ENCODE data around the gene ICE2. TPM values are rescaled to one million over a fixed set of nuclear protein-coding genes. Genes with fewer than 3 reads are reported as not detected.

Gene ICE2
- polyA plus RNA-seq, 1 donor: 41.1 TPM

GRCh38 chr15:60477916-60478565 lies 901 bp downstream of the ICE2 start:
- H3K4me1 ChIP-seq (ENCODE audit: control insufficient read depth, insufficient read depth, low read length): peaks cover 10% of the 10 kb centered on the region
- WGBS (ENCODE audit: insufficient coverage, low lambda C conversion rate): 0% methylated on average over 2 of the region's 9 CpGs
- peaks cover 14% of the 10 kb centered on the region for H3K36me3 ChIP-seq (ENCODE audit: control insufficient read depth, insufficient read depth, low read length)

DNA sequence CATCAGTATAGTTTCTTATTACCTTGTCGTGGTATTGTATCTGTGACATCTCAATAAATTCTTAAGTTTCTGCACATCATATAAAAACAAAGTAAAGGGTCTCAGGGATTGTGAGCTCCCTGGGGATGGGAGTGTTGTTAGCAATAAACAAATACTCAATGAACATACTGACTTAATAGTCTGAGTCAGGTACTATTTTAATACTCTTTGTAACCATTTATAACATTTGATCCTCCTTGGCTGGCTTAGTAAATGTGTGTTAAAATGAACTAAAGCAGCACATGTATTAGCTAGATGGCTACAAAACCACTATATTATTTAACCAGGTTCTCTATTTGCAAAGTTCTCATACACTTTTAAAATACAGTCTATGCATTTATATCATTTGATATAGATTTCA lies 1.8 kb downstream of the ICE2 start:
- H3K27me3 ChIP-seq (ENCODE audit: control insufficient read depth, insufficient read depth, low read length): no peaks in the 10 kb centered on the region
- no peak overlapping the region for H3K27ac ChIP-seq (ENCODE audit: low read length)
- WGBS (ENCODE audit: insufficient coverage, low lambda C conversion rate): 50% methylated on average over 1 of the region's 1 CpG

More at GRCh38 chr15:60477916-60478565, 901 bp downstream of the ICE2 start:
- H3K4me3 ChIP-seq (ENCODE audit: low read length): peak overlapping the region; percentile 93
- DNase-seq: peak; percentile 13 to 69
- peak overlapping the region; percentile 96 for H3K27ac ChIP-seq (ENCODE audit: low read length)
- no peaks in the 10 kb centered on the region for H3K9me3 ChIP-seq (ENCODE audit: control insufficient read depth, low read depth, low read length)
- H3K27me3 ChIP-seq (ENCODE audit: control insufficient read depth, insufficient read depth, low read length): no peaks in the 10 kb centered on the region

GRCh38 chr15:60476713-60477112 lies 2.2 kb downstream of the ICE2 start:
- DNase-seq: no peak
- H3K4me3 ChIP-seq (ENCODE audit: low read length): no peak overlapping the region
- no peaks in the 10 kb centered on the region for H3K27me3 ChIP-seq (ENCODE audit: control insufficient read depth, insufficient read depth, low read length)
- WGBS (ENCODE audit: insufficient coverage, low lambda C conversion rate): no CpG with 5 or more reads among the region's 3 CpGs
- H3K27ac ChIP-seq (ENCODE audit: low read length): no peak overlapping the region
- H3K36me3 ChIP-seq (ENCODE audit: control insufficient read depth, insufficient read depth, low read length): peaks cover 21% of the 10 kb centered on the region
- no peaks in the 10 kb centered on the region for H3K9me3 ChIP-seq (ENCODE audit: control insufficient read depth, low read depth, low read length)
- H3K4me1 ChIP-seq (ENCODE audit: control insufficient read depth, insufficient read depth, low read length): peaks cover 10% of the 10 kb centered on the region

More for the DNA sequence above, 1.8 kb downstream of the ICE2 start:
- Histone ChIP-seq H3K4me1 (ENCODE audit: control insufficient read depth, insufficient read depth, low read length) (peaks cover 10% of the 10 kb centered on the region), H3K9me3 (ENCODE audit: control insufficient read depth, low read depth, low read length) (no peaks in the 10 kb centered on the region), H3K36me3 (ENCODE audit: control insufficient read depth, insufficient read depth, low read length) (peaks cover 21% of the 10 kb centered on the region), H3K4me3 (ENCODE audit: low read length) (no peak overlapping the region)
- no peak for DNase-seq

DNA sequence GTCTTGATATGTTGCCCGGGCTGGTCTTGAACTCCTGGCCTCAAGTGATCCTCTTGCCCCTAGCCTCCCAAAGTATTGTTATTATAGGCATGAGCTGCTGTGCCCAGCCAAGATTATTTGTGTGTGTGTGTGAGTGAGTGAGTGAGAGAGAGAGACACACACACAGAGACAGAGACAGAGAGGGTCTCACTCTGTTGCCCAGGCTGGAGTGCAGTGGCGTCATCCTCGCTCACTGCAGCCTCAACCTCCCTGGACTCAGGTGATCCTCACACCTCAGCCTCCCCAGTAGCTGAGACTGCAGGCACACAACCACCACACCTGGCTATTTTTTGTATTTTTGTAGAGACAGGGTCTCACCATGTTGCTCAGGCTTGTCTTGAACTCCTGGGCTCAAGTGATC lies 5.8 kb downstream of the ICE2 start:
- Histone ChIP-seq H3K27me3 (ENCODE audit: control insufficient read depth, insufficient read depth, low read length) (no peaks in the 10 kb centered on the region), H3K4me1 (ENCODE audit: control insufficient read depth, insufficient read depth, low read length) (peaks cover 10% of the 10 kb centered on the region), H3K36me3 (ENCODE audit: control insufficient read depth, insufficient read depth, low read length) (peaks cover 32% of the 10 kb centered on the region), H3K9me3 (ENCODE audit: control insufficient read depth, low read depth, low read length) (no peaks in the 10 kb centered on the region), H3K4me3 (ENCODE audit: low read length) (no peak overlapping the region), H3K27ac (ENCODE audit: low read length) (no peak overlapping the region)
- WGBS (ENCODE audit: insufficient coverage, low lambda C conversion rate): no CpG with 5 or more reads among the region's 3 CpGs
- DNase-seq: no peak

GRCh38 chr15:60471314-60471713 lies 7.6 kb downstream of the ICE2 start:
- no peak overlapping the region for H3K27ac ChIP-seq (ENCODE audit: low read length)
- H3K36me3 ChIP-seq (ENCODE audit: control insufficient read depth, insufficient read depth, low read length): peaks cover 39% of the 10 kb centered on the region
- no peaks in the 10 kb centered on the region for H3K4me1 ChIP-seq (ENCODE audit: control insufficient read depth, insufficient read depth, low read length)
- no CpG with 5 or more reads among the region's 4 CpGs for WGBS (ENCODE audit: insufficient coverage, low lambda C conversion rate)
- H3K4me3 ChIP-seq (ENCODE audit: low read length): no peak overlapping the region
- no peaks in the 10 kb centered on the region for H3K9me3 ChIP-seq (ENCODE audit: control insufficient read depth, low read depth, low read length)
- no peak for DNase-seq
- H3K27me3 ChIP-seq (ENCODE audit: control insufficient read depth, insufficient read depth, low read length): no peaks in the 10 kb centered on the region

DNA sequence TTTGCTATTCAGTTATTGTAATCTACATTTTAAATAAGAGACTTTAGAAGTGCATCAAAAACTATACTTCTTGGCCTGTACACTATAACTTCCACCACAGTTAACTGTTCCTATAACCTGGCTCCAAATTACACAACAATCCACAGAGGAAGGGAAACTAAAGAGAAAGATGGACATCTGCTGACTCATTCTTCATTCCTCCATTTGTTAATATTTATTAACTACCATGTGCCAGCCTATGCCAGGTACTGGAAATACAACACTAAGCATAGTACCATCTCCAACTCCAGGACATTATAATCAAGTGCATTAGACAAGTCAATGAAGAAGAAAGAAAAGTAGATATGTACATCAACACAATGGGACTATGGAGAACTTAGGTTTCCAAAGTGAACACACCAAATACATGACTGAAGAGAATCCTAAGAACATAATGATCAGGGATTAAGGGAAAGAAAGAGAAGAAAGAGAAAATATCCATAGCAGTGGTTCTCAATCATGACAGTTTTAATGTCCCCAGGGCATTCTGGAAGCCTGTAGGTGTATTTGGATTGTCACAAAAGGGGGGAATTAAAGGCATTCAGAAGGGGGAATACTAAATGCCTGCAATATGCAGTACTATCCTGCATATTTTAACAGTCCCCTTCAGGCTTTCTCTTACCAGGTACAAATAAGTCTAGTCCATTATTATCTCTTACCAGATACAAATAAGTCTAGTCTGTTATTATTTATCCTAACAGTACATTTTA lies 8.9 kb downstream of the ICE2 start:
- H3K27ac ChIP-seq (ENCODE audit: low read length): no peak overlapping the region
- no peaks in the 10 kb centered on the region for H3K27me3 ChIP-seq (ENCODE audit: control insufficient read depth, insufficient read depth, low read length)
- H3K4me1 ChIP-seq (ENCODE audit: control insufficient read depth, insufficient read depth, low read length): no peaks in the 10 kb centered on the region
- no peak overlapping the region for H3K4me3 ChIP-seq (ENCODE audit: low read length)
- H3K36me3 ChIP-seq (ENCODE audit: control insufficient read depth, insufficient read depth, low read length): peaks cover 47% of the 10 kb centered on the region
- no peak for DNase-seq
- H3K9me3 ChIP-seq (ENCODE audit: control insufficient read depth, low read depth, low read length): no peaks in the 10 kb centered on the region

GRCh38 chr15:60464836-60465630 lies 13.9 kb downstream of the ICE2 start:
- H3K9me3 ChIP-seq (ENCODE audit: control insufficient read depth, low read depth, low read length): no peaks in the 10 kb centered on the region
- WGBS (ENCODE audit: insufficient coverage, low lambda C conversion rate): 95% methylated on average over 3 of the region's 7 CpGs
- H3K27ac ChIP-seq (ENCODE audit: low read length): no peak overlapping the region
- H3K27me3 ChIP-seq (ENCODE audit: control insufficient read depth, insufficient read depth, low read length): no peaks in the 10 kb centered on the region
- no peaks in the 10 kb centered on the region for H3K4me1 ChIP-seq (ENCODE audit: control insufficient read depth, insufficient read depth, low read length)
- peaks cover 52% of the 10 kb centered on the region for H3K36me3 ChIP-seq (ENCODE audit: control insufficient read depth, insufficient read depth, low read length)
- DNase-seq: no peak
- no peak overlapping the region for H3K4me3 ChIP-seq (ENCODE audit: low read length)

DNA sequence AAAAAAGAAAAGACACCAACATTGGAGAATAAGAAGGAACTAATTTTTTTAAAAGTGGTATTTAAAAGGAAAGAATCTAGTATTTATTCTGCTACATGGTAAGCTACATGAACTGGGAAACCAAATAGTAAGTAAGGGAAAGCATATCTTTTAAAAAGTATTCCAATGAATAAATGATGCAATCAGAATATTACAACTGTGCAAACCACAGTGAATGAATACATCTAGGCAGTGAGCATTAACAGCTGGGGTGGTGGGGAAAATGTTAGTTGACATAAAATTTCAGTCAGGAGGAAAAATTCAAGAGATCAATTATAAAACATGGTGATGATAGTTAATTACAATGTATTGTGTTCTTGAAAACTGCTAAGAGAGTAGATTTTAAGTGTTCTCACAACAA lies 16.9 kb downstream of the ICE2 start:
- H3K4me1 ChIP-seq (ENCODE audit: control insufficient read depth, insufficient read depth, low read length): no peaks in the 10 kb centered on the region
- no peak overlapping the region for H3K4me3 ChIP-seq (ENCODE audit: low read length)
- H3K27ac ChIP-seq (ENCODE audit: low read length): no peak overlapping the region
- no peaks in the 10 kb centered on the region for H3K27me3 ChIP-seq (ENCODE audit: control insufficient read depth, insufficient read depth, low read length)
- H3K9me3 ChIP-seq (ENCODE audit: control insufficient read depth, low read depth, low read length): no peaks in the 10 kb centered on the region
- peaks cover 39% of the 10 kb centered on the region for H3K36me3 ChIP-seq (ENCODE audit: control insufficient read depth, insufficient read depth, low read length)
- DNase-seq: no peak

DNA sequence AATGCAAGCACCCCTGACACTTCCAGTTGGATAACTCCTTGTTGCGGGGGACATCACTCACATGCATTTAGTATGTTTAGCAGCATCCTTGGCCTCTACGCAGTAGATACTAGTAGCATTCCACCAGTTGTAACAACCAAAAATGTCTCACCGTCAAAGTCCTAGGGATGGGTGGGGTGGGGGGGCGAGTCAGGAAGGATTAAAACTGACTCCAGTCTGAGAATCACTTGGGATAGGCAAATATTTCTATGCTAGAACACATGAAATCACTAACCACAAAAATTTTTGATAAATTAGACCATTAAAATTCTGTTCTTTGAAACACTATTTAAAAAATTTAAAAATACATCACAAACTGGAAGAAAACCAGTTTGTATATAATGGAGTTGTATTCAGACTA lies 18.0 kb downstream of the ICE2 start:
- Histone ChIP-seq H3K9me3 (ENCODE audit: control insufficient read depth, low read depth, low read length) (no peaks in the 10 kb centered on the region), H3K4me3 (ENCODE audit: low read length) (no peak overlapping the region), H3K36me3 (ENCODE audit: control insufficient read depth, insufficient read depth, low read length) (peaks cover 36% of the 10 kb centered on the region), H3K27me3 (ENCODE audit: control insufficient read depth, insufficient read depth, low read length) (no peaks in the 10 kb centered on the region), H3K27ac (ENCODE audit: low read length) (no peak overlapping the region), H3K4me1 (ENCODE audit: control insufficient read depth, insufficient read depth, low read length) (no peaks in the 10 kb centered on the region)
- DNase-seq: no peak
- no CpG with 5 or more reads among the region's 4 CpGs for WGBS (ENCODE audit: insufficient coverage, low lambda C conversion rate)

DNA sequence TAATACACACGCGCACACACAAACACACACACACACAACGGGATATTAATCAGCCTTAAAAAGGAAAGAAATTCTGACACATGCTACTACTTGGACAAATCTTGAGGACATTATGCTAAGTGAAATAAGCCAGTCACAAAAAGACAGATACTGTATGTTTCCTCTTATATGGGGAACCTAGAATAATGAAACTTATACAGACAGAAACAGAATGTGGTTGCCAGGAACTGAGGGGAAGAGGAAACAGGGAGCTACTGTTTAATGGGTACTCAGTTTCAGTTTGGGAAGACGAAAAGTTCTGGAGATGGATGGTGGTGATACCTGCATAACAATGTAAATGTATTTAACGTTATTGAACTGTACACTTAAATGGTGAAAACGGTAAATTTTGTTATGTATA lies 20.2 kb downstream of the ICE2 start:
- 100% methylated on average over 3 of the region's 6 CpGs for WGBS (ENCODE audit: insufficient coverage, low lambda C conversion rate)
- no peak overlapping the region for H3K4me3 ChIP-seq (ENCODE audit: low read length)
- DNase-seq: no peak
- H3K27me3 ChIP-seq (ENCODE audit: control insufficient read depth, insufficient read depth, low read length): no peaks in the 10 kb centered on the region
- no peaks in the 10 kb centered on the region for H3K4me1 ChIP-seq (ENCODE audit: control insufficient read depth, insufficient read depth, low read length)
- H3K27ac ChIP-seq (ENCODE audit: low read length): no peak overlapping the region
- peaks cover 32% of the 10 kb centered on the region for H3K36me3 ChIP-seq (ENCODE audit: control insufficient read depth, insufficient read depth, low read length)
- H3K9me3 ChIP-seq (ENCODE audit: control insufficient read depth, low read depth, low read length): no peaks in the 10 kb centered on the region

Data from large intestine (tissue), 3 donors.